ENCODE results near the gene WIZ.

DNA sequence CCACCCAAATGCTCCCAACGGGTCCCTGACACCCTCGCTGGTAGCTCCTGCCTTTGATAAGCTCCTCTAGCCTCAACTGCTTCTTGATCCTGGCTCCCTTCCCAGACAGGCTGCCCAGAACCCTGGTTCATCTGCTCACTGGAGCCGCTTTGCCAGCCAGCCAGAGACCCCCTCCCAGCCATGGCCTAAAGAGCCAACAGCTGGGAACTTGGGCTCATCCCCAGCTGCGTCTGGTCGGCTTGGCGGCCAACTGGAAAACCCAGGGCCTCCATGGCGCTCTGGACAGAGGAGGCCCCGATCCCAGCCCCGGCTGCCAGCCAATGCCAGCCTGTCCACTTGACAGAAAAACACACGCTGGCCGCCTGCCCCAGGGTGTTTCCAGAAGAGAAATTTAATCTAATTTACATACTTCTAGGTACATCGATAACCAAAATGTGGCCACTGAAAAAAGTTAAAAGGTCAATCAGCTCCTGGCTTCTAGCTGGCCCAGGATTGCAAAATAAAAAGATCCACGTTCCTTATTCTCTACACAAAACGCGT is 28.0 kb downstream of the WIZ start:
- TF ChIP-seq, protein P1, sequence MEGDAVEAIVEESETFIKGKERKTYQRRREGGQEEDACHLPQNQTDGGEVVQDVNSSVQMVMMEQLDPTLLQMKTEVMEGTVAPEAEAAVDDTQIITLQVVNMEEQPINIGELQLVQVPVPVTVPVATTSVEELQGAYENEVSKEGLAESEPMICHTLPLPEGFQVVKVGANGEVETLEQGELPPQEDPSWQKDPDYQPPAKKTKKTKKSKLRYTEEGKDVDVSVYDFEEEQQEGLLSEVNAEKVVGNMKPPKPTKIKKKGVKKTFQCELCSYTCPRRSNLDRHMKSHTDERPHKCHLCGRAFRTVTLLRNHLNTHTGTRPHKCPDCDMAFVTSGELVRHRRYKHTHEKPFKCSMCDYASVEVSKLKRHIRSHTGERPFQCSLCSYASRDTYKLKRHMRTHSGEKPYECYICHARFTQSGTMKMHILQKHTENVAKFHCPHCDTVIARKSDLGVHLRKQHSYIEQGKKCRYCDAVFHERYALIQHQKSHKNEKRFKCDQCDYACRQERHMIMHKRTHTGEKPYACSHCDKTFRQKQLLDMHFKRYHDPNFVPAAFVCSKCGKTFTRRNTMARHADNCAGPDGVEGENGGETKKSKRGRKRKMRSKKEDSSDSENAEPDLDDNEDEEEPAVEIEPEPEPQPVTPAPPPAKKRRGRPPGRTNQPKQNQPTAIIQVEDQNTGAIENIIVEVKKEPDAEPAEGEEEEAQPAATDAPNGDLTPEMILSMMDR (IDR thresholded peaks at IDR 0.05; ENCODE audit: low read depth, low read length, poor library complexity, severe bottlenecking), result no peak
- TF ChIP-seq EZH2phosphoT487 (IDR thresholded peaks at IDR 0.05; ENCODE audit: borderline replicate concordance, low read length), result no peak

All from DOHH2 (cell line).